GM18858 (cell line): ENCODE data around the gene NKX2-3.

Source experiments
- ATAC-seq: cut with Tn5 transposase; IDR thresholded peaks from one replicate; pipeline ENCODE4 v1.9.1; 2021; ENCODE audit not compliant: unreplicated experiment

Gene NKX2-3

GRCh38 chr10:99526861-99527504 is 5.8 kb upstream of the NKX2-3 start:
- no peak for ATAC-seq

DNA sequence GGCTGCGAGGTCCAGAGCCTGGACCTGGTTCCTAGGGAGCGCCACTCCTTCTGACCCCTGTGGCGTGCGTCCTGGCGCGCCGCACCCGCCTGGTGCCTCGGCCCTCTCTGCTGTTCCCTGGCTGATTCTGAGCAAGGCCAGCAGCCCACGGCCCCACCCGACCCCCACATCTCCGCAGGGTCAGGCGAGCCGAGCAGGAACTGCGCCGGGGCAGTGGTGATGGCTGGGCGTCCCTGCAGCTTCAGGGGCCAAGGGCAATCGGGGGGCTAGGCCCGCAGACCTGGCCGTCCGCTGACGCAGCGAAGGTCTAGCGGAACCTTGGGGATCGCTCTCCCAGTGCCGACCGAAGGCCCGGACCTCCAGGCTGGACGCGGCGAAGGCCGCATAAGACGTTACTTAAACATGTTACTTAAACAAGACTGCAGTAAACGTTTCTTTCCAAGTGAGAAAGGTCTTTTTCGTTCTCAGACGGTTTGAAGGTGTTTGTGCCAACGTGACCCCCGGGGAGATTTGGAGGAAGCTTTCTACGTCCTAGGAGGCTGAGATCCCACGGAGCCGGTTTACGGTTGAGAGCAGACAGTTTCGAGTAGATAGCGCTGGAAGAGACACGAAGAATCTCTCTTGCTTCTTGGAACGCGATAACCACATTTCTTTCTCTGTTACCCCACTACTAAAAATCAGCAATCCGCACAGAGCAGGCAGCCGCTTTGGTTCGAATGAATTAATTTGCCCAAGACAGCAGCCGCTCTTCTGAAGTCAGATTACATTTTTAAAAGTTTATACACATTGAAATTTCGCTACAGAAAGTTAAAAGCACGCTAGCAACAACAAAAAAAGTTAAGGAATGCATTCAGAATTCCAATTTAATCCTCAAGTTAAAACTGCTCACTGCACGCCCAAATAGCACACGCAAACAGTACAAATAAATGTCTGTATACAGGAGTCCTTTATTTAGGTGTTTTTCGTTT is 4.9 kb upstream of the NKX2-3 start:
- ATAC-seq: no peak

DNA sequence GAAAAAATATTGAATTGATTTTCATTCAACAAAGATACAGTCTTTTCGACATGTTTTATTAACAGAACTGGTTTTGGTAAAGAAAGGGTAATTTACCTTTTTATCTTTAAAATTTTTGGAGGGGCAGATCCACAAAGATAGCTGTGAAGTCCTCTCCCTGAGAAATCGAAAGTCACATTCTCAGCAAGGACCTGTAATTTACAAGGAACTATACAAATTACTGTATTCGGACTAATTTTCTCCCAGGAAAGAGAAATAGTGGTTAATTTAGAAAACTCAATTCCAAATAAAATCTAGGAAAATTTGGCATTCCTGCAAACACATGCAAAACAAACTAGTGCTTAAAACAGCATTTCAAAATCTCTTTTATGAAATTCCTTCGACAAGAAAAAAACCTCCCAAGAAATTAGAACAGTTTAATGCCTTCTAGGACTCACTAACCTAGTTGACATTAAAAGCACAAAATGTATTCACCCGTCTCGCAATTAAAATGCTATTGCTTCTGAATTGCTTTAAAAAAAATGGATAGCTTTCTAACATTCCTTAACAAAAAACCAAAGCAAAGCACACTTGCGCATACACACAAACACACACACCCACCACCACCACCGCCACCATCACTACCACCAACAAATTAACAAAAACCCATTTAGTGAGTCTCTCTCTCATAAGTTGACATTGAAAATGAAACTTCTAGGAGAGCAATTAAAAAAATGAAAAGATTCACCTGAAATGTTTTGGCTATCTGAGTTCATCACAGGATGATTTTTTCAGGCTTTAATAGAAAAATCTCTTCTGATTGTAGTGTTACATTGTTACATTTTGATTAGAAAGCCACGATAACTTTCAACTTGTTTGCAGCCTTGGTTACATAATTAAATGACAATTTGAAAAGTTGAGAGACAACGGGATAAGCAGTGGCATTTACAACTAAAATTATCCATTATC is 4.0 kb upstream of the NKX2-3 start:
- no peak for ATAC-seq

GRCh38 chr10:99529591-99530107 is 3.1 kb upstream of the NKX2-3 start:
- ATAC-seq: no peak

DNA sequence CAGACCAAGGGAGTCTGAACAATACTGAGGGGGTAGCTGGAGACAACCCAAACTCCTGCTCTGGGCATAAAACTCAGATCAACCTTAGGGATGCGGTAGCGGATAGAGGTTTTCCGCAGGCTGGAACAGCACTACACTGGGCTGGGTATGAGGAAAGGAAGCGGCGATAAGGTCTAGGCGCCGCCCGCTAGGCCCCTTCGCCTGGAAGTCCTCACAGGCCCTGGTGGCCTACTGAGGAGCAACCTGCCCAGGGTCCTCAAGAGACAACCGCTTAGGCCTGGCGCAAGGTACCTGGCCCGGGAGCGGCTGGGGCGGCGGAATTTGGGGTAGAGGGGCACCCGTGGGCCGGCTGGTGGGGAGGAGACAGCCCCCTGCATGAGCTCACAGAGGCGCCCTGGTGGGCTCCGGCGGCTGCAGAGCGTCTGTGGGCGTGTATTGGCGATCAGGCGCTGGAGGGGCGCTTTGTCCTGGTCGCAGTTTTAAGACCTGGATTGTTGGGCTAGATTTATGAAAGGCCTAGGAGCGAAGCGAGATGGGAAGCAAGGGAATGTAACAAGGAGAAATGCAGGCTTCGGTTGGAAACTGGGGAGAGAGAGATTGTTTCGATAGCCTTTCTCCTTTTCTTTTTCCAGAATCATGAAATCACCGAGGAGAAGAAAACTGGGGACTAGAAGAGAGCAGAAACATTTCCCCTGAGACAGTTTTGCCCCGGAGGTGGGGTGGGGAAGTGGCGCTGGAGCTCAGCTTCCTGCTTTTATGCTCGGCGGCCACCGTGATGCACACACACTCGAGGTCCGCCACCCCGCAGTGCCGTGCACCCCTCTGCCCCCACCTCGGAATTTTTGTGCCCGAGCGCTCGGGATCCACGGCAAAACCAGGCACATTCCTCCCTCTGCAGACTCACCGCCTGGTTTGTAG is 2.4 kb upstream of the NKX2-3 start:
- no peak for ATAC-seq

- ATAC-seq: no peak
These were observed 1.6 kb upstream of the NKX2-3 start for GRCh38 chr10:99531026-99531695.

- ATAC-seq: no peak
These were observed 797 bp upstream of the NKX2-3 start for GRCh38 chr10:99531696-99532593.

DNA sequence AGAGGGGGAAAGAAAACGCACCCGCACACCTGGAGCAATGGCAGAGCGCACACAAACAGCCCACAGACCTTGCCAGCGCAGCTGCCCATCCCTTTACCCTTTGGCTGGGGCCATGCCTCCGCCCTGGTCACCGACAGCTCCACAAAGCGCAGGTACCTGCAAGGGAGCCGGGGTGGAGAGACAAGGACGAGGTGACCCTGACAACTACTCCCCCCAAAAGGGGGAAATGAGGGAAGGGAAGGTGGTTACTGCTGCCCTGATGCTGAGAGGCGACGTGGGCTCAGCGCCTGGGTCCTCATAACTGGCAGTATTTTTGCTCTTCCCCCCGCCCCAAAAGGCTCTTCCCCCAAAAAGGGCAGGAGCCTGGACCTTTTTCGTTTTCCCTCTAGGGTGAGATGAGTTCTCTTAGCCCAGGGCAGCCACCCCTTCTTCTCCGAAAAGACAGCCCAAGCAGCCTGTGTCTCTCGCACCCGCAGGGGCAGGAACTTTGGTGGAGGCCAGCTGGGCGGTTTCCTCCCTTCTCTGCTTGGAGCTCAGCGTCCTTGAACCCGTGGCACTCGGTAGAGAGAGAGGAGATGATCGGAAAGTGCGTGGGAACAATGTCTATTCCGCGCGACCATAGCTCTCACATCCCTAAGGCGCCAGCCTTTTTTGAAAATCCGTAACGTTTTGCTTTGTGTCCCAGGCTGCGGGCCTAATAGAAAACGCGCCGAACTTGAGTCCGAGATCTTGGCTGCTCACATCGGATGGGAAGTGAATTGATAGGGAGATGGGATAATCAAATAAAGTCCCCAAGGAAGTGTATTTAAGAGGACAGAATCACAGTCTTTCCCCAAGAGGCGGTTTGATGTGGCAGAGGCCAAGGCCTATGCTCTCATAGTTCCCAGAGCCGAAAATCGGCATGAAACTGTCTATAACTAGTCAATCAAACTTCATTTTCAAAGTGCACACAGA is 1.0 kb downstream of the NKX2-3 start:
- ATAC-seq: no peak

DNA sequence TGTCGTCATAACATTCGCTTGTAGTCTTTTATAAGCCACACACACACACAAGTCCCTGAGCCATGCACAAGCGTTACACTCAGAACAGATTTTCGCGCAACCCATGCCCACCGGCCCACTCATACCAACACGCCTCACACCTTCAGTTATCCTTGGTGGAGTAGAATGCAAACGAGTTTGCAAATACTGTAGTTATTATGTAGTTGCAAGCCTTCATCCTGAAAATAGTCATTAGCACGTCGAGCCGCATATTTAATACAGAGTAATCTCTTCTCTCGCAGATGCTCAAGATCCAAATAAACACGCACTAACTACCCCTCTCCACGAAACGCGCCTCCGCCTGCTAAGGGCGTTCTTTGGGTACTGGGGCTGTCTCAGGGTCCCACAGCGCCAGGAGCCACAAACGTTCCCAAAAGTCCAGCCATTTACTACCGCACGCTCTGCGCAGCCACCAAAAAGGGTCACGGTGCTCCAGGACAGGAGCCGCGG is 1.8 kb downstream of the NKX2-3 start:
- ATAC-seq: no peak

GRCh38 chr10:99534939-99535763 is 2.4 kb downstream of the NKX2-3 start:
- ATAC-seq: no peak

DNA sequence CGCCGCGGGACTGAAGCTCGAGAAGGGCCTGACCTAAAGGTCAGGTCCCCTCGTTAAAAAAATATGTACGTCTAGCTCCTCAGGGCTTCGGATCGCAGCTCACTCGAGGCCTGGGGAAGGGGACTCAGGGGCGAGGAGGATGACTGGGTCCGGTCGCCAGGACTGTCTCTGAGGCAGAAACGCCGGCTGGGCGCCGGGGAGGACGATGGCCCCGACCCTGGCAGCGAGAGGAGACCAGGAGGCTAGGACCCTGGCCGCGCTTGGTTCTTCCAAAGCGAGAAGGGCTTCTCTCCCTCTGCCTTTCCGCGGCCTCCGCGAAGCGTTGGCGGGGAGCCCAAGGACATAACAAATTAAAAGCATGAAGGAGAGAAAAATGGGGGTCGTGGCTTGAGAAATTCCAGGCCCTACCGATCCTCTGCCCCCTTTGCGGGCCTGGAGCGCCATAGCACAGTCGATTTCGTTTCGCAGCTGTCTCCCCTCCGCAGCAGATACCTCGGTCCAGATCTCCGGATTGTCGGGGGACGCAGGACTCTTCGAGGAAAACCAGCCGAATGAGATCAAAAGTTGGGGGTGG is 3.1 kb downstream of the NKX2-3 start:
- no peak for ATAC-seq

DNA sequence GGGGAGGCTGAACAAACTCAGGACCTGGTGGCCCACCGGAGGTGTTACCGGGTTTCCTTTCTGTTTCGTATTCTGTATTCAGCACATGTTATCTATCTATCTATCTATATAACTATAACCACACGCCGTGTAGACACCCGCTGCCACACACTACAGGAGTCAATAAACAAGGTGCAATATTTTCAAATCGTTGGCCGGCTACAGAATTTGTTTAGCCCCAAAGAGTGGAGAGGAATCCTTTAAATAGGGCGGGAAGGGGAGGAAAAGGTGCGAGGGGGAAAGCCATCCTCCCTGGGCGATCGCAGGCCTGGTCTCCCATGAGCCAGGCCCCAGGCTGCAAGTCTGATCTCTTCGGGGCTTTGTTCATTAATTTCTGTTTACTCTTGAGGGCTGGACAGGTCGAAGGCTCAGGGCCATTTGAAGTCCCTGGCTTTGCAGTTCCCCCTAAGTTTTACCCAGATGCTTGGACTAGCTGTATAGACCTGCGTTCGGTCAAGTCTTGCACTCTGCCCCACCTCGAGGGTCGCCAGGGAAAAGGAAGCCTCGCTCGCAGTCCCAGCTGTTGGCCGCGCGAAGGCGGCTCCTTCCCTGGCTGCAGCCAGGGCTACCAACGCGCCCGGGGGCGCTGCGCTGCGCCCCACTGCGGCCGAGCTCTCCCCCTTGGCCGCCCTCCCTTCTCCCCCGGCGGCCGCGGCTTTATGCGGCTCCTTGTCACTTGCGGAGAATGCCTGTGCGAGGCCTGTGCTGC is 3.8 kb downstream of the NKX2-3 start:
- no peak for ATAC-seq

- no peak for ATAC-seq
These were observed 4.6 kb downstream of the NKX2-3 start for GRCh38 chr10:99537086-99537988.
